ENCODE results near the gene SH3BP2. TPM values are rescaled to one million over a fixed set of nuclear protein-coding genes. Genes with fewer than 3 reads are reported as not detected.
A peak's percentile ranks its signal among the peaks of the same experiment; 100 is the strongest.

The SH3BP2 gene
- total RNA-seq (23.5 TPM), polyA plus RNA-seq (ENCODE audit: insufficient read depth in 1 of 8, insufficient read length in 8 of 8, low replicate concordance in 1 of 8) (10 to 100 TPM; 20.9 to 34.8 (median 28.6) TPM)
- long read RNA-seq, donor 1, partial matches to known transcripts: 0 of 2 reads
- long read RNA-seq, donor 1, other reads (novel, unspliced or antisense): 0 of 2 reads
- long read RNA-seq, donor 2, partial matches to known transcripts: 0 of 1 reads
- long read RNA-seq, donor 2, other reads (novel, unspliced or antisense): 0 of 1 reads
- long read RNA-seq, donor 3: 0 reads
- long read RNA-seq, donor 4, partial matches to known transcripts: 0 of 1 reads
- long read RNA-seq, donor 4, other reads (novel, unspliced or antisense): 0 of 1 reads
- long read RNA-seq, donor 5, partial matches to known transcripts: 0 of 3 reads
- long read RNA-seq, donor 5, other reads (novel, unspliced or antisense): 0 of 3 reads
- long read RNA-seq, donor 6, partial matches to known transcripts: 0 of 3 reads
- long read RNA-seq, donor 6, other reads (novel, unspliced or antisense): 0 of 3 reads
- long read RNA-seq, donor 7: 0 reads
- long read RNA-seq, donor 8, partial matches to known transcripts: 0 of 1 reads
- long read RNA-seq, donor 8, other reads (novel, unspliced or antisense): 0 of 1 reads
- long read RNA-seq, donor 9, partial matches to known transcripts: 0 of 1 reads
- long read RNA-seq, donor 9, other reads (novel, unspliced or antisense): 0 of 1 reads
- long read RNA-seq, donor 10, transcript SH3BP2-223 (4 exons, 615 nt): major isoform, 5 of 7 reads
- long read RNA-seq, donor 10, partial matches to known transcripts: 0 of 7 reads
- long read RNA-seq, donor 10, other reads (novel, unspliced or antisense): 0 of 7 reads
- long read RNA-seq, donor 11, partial matches to known transcripts: 9 of 10 reads
- long read RNA-seq, donor 11, other reads (novel, unspliced or antisense): 0 of 10 reads

- H3K27me3 ChIP-seq (ENCODE audit: control insufficient read depth, insufficient read depth, low read length): peaks cover 3% of the 10 kb centered on the region
- H3K36me3 ChIP-seq (ENCODE audit: control insufficient read depth, insufficient read depth, low read length): no peaks in the 10 kb centered on the region
- H3K4me3 ChIP-seq (ENCODE audit: low read length): peak within 1 kb of the TSS; percentile 62
- DNase-seq: peak; percentile 85
- H3K9me3 ChIP-seq (replicated peaks; ENCODE audit: control insufficient read depth, low read depth, low read length): no peaks in the 10 kb centered on the region
- no peak within 1 kb of the TSS for H3K27ac ChIP-seq (ENCODE audit: low read length)
- WGBS (ENCODE audit: insufficient coverage): 5% methylated on average over 77 of the region's 104 CpGs
- peaks cover 82% of the 10 kb centered on the region for H3K4me1 ChIP-seq (ENCODE audit: control insufficient read depth, insufficient read depth, low read length)
These were observed at the start of gene SH3BP2 for GRCh38 chr4:2792711-2793585. SH3BP2 (plus strand) TSS chr4:2793085; CDS start chr4:2820618, 27,533 bp downstream.

GRCh38 chr4:2743518-2744445 lies 49.1 kb upstream of the SH3BP2 start:
- no peak overlapping the region for H3K4me3 ChIP-seq (ENCODE audit: low read length)
- H3K27ac ChIP-seq (ENCODE audit: low read length): no peak overlapping the region
- peaks cover 64% of the 10 kb centered on the region for H3K36me3 ChIP-seq (ENCODE audit: control insufficient read depth, insufficient read depth, low read length)
- 88% methylated on average over 16 of the region's 21 CpGs for WGBS (ENCODE audit: insufficient coverage)
- H3K9me3 ChIP-seq (replicated peaks; ENCODE audit: control insufficient read depth, low read depth, low read length): no peaks in the 10 kb centered on the region
- no peak for DNase-seq
- no peaks in the 10 kb centered on the region for H3K27me3 ChIP-seq (ENCODE audit: control insufficient read depth, insufficient read depth, low read length)
- no peaks in the 10 kb centered on the region for H3K4me1 ChIP-seq (ENCODE audit: control insufficient read depth, insufficient read depth, low read length)

GRCh38 chr4:2744576-2745270 lies 48.2 kb upstream of the SH3BP2 start:
- Histone ChIP-seq H3K27ac (ENCODE audit: low read length) (no peak overlapping the region), H3K9me3 (replicated peaks; ENCODE audit: control insufficient read depth, low read depth, low read length) (no peaks in the 10 kb centered on the region), H3K36me3 (ENCODE audit: control insufficient read depth, insufficient read depth, low read length) (peaks cover 64% of the 10 kb centered on the region), H3K4me1 (ENCODE audit: control insufficient read depth, insufficient read depth, low read length) (no peaks in the 10 kb centered on the region), H3K4me3 (ENCODE audit: low read length) (no peak overlapping the region), H3K27me3 (ENCODE audit: control insufficient read depth, insufficient read depth, low read length) (no peaks in the 10 kb centered on the region)
- WGBS (ENCODE audit: insufficient coverage): 88% methylated on average over 26 of the region's 28 CpGs
- no peak for DNase-seq

GRCh38 chr4:2745516-2745915 lies 47.4 kb upstream of the SH3BP2 start:
- no peak for DNase-seq
- H3K9me3 ChIP-seq (replicated peaks; ENCODE audit: control insufficient read depth, low read depth, low read length): no peaks in the 10 kb centered on the region
- 90% methylated on average over 3 of the region's 5 CpGs for WGBS (ENCODE audit: insufficient coverage)
- no peaks in the 10 kb centered on the region for H3K4me1 ChIP-seq (ENCODE audit: control insufficient read depth, insufficient read depth, low read length)
- H3K27me3 ChIP-seq (ENCODE audit: control insufficient read depth, insufficient read depth, low read length): no peaks in the 10 kb centered on the region
- H3K4me3 ChIP-seq (ENCODE audit: low read length): no peak overlapping the region
- peaks cover 64% of the 10 kb centered on the region for H3K36me3 ChIP-seq (ENCODE audit: control insufficient read depth, insufficient read depth, low read length)
- no peak overlapping the region for H3K27ac ChIP-seq (ENCODE audit: low read length)

GRCh38 chr4:2745981-2746806 lies 46.7 kb upstream of the SH3BP2 start:
- peak; percentile 38 for DNase-seq
- WGBS (ENCODE audit: insufficient coverage): 80% methylated on average over 18 of the region's 21 CpGs
- Histone ChIP-seq H3K36me3 (ENCODE audit: control insufficient read depth, insufficient read depth, low read length) (peaks cover 64% of the 10 kb centered on the region), H3K4me1 (ENCODE audit: control insufficient read depth, insufficient read depth, low read length) (peaks cover 5% of the 10 kb centered on the region), H3K27ac (ENCODE audit: low read length) (no peak overlapping the region), H3K9me3 (replicated peaks; ENCODE audit: control insufficient read depth, low read depth, low read length) (no peaks in the 10 kb centered on the region), H3K4me3 (ENCODE audit: low read length) (no peak overlapping the region), H3K27me3 (ENCODE audit: control insufficient read depth, insufficient read depth, low read length) (no peaks in the 10 kb centered on the region)

- no peaks in the 10 kb centered on the region for H3K27me3 ChIP-seq (ENCODE audit: control insufficient read depth, insufficient read depth, low read length)
- H3K4me1 ChIP-seq (ENCODE audit: control insufficient read depth, insufficient read depth, low read length): peaks cover 5% of the 10 kb centered on the region
- no peak for DNase-seq
- peaks cover 58% of the 10 kb centered on the region for H3K36me3 ChIP-seq (ENCODE audit: control insufficient read depth, insufficient read depth, low read length)
- H3K4me3 ChIP-seq (ENCODE audit: low read length): no peak overlapping the region
- no peak overlapping the region for H3K27ac ChIP-seq (ENCODE audit: low read length)
- no peaks in the 10 kb centered on the region for H3K9me3 ChIP-seq (replicated peaks; ENCODE audit: control insufficient read depth, low read depth, low read length)
- 78% methylated on average over 15 of the region's 16 CpGs for WGBS (ENCODE audit: insufficient coverage)
These were observed 45.8 kb upstream of the SH3BP2 start for GRCh38 chr4:2746891-2747695.

GRCh38 chr4:2750719-2751605 lies 41.9 kb upstream of the SH3BP2 start:
- Histone ChIP-seq H3K36me3 (ENCODE audit: control insufficient read depth, insufficient read depth, low read length) (peaks cover 27% of the 10 kb centered on the region), H3K27ac (ENCODE audit: low read length) (no peak overlapping the region), H3K4me1 (ENCODE audit: control insufficient read depth, insufficient read depth, low read length) (peaks cover 16% of the 10 kb centered on the region), H3K27me3 (ENCODE audit: control insufficient read depth, insufficient read depth, low read length) (no peaks in the 10 kb centered on the region), H3K4me3 (ENCODE audit: low read length) (no peak overlapping the region), H3K9me3 (replicated peaks; ENCODE audit: control insufficient read depth, low read depth, low read length) (no peaks in the 10 kb centered on the region)
- DNase-seq: no peak
- 91% methylated on average over 7 of the region's 19 CpGs for WGBS (ENCODE audit: insufficient coverage)

Data from muscle of leg (tissue), 16 donors.